Activated B cell treated with CpG ODN at 0.5 μM for 24 hours (primary cell): ENCODE results near the gene LAMA3. TPM values are rescaled to one million over a fixed set of nuclear protein-coding genes. Genes with fewer than 3 reads are reported as not detected.

Experiments
- ATAC-seq: fragments of 200-7000 bp; cut with Tn5 transposase; one replicate; pipeline ENCODE4 v1.10.0; 2021; ENCODE audit warnings: low read depth, mild to moderate bottlenecking, moderate library complexity
- CTCF ChIA-PET: fragments of 350-600 bp; sonication (Branson Sonifier 250); formaldehyde crosslinking; loops from one replicate; lab custom pipeline; 2021; ENCODE audit warnings: antibody characterized with exemption; lab: Charles Lee
- POLR2A ChIA-PET: fragments of 350-600 bp; sonication (Branson Sonifier 250); formaldehyde crosslinking; loops from one replicate; lab custom pipeline; 2021; ENCODE audit warnings: antibody characterized with exemption; lab: Charles Lee
- DNase-seq: peaks from one replicate; pipeline ENCODE4 v3.0.0; 2022
- H3K27ac Mint-ChIP-seq: one replicate; pipeline ENCODE4 v1.8.0; 2020; ENCODE audit warnings: mixed read lengths
- H3K27me3 Mint-ChIP-seq: one replicate; pipeline ENCODE4 v1.8.0; 2021; ENCODE audit warnings: mixed read lengths
- H3K36me3 Mint-ChIP-seq: one replicate; pipeline ENCODE4 v1.8.0; 2021; ENCODE audit warnings: low read depth, mixed read lengths
- H3K4me1 Mint-ChIP-seq: one replicate; pipeline ENCODE4 v1.8.0; 2021; ENCODE audit warnings: mixed read lengths
- H3K4me3 Mint-ChIP-seq: one replicate; pipeline ENCODE4 v1.8.0; 2020; ENCODE audit warnings: mild to moderate bottlenecking, mixed read lengths
- H3K9me3 Mint-ChIP-seq: one replicate; pipeline ENCODE4 v1.8.0; 2020; ENCODE audit warnings: mixed read lengths
- intact Hi-C: fragments of 100-400 bp; cut with micrococcal nuclease; formaldehyde crosslinking; loops from one replicate; pipeline ENCODE4 v1.15.1; 2024
- total RNA-seq: library from RNA; stranded (reverse); gene quantifications from 2 replicates; pipeline ENCODE4 v1.2.3, GENCODE V29; 2022
- TF ChIP-seq, protein P1 (sequence below): fragments of 200-600 bp; IDR thresholded peaks from one replicate; pipeline ENCODE4 v1.8.0; 2022; ENCODE audit warnings: antibody characterized with exemption, mild to moderate bottlenecking

Gene LAMA3
- total RNA-seq, 1 donor from 2014 or later: not detected

- ATAC-seq: no peak
- intact Hi-C loops: no loop called here
- ChIA-PET POLR2A (no interaction called here), CTCF (no interaction called here)
- no peak overlapping the region for H3K27ac Mint-ChIP-seq
- H3K27me3 Mint-ChIP-seq: peaks cover 30% of the 10 kb centered on the region
- no peaks in the 10 kb centered on the region for H3K36me3 Mint-ChIP-seq
- no peaks in the 10 kb centered on the region for H3K9me3 Mint-ChIP-seq
- no peak overlapping the region for H3K4me3 Mint-ChIP-seq
- no peaks in the 10 kb centered on the region for H3K4me1 Mint-ChIP-seq
- no peak for DNase-seq
- TF ChIP-seq, protein P1, sequence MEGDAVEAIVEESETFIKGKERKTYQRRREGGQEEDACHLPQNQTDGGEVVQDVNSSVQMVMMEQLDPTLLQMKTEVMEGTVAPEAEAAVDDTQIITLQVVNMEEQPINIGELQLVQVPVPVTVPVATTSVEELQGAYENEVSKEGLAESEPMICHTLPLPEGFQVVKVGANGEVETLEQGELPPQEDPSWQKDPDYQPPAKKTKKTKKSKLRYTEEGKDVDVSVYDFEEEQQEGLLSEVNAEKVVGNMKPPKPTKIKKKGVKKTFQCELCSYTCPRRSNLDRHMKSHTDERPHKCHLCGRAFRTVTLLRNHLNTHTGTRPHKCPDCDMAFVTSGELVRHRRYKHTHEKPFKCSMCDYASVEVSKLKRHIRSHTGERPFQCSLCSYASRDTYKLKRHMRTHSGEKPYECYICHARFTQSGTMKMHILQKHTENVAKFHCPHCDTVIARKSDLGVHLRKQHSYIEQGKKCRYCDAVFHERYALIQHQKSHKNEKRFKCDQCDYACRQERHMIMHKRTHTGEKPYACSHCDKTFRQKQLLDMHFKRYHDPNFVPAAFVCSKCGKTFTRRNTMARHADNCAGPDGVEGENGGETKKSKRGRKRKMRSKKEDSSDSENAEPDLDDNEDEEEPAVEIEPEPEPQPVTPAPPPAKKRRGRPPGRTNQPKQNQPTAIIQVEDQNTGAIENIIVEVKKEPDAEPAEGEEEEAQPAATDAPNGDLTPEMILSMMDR: no peak
These were observed 6.1 kb upstream of the LAMA3 start for GRCh38 chr18:23683155-23683554.

DNA sequence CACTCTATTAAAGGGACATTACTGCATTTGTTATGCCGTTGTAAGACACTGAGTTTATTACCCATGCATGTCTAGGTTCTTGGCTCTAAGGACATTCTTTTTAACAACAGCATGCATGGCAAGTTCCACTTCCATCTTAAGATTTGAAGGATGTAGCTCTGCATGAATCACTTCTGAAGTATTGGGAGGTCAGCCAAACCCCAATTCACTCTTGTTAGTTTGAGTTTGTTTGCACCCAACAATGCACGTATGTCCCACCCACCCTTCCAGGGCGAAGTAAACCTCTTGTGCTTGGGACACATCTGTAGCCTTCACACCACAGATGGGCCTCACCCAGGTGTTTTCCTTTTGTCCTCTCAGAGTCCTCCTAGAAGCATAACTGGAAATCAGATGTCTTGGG lies 5.6 kb upstream of the LAMA3 start:
- ATAC-seq (no peak), DNase-seq (no peak)
- Mint-ChIP-seq H3K9me3 (no peaks in the 10 kb centered on the region), H3K36me3 (no peaks in the 10 kb centered on the region), H3K4me1 (no peaks in the 10 kb centered on the region), H3K27ac (no peak overlapping the region), H3K4me3 (no peak overlapping the region), H3K27me3 (peaks cover 32% of the 10 kb centered on the region)
- intact Hi-C loops: no loop called here
- TF ChIP-seq, protein P1: no peak
- CTCF ChIA-PET: no interaction called here
- POLR2A ChIA-PET: no interaction called here

DNA sequence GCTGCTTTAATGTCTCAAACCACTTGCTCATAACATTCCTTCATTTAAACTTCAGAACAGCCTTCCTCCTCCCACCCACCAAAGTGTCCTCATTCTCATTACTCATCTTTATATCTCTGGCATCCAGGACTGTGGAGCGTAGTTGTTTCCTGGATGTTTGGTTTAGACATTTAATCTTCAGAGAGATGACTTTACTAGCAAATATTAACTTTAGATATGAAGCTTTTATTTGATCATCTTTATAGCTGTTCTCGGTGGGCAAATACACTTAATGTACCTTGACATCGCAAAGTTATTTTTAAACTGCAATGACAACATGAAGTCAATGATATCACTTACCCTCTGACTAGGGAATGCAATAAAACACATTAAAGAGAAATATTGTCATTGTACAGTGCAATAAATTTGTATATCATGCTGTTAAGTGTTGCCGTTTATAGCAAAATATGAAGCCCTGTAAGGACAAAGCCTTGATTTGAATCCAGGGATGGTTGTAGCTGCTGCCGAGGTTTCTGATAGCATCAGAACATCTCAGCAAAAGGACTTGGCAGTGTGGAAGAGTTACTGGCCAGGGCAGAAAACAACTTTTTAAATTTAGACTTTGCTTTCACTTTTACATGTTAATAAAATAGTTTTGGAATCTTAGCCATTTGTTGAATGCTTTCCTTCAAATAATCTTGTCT lies 4.6 kb upstream of the LAMA3 start:
- ATAC-seq: no peak
- ChIA-PET CTCF (no interaction called here), POLR2A (interaction anchor here (0.6 kb wide), 1 partner anchor 71 kb away, joined by 3 read pairs; no protein-coding TSS in a partner anchor)
- Mint-ChIP-seq H3K9me3 (no peaks in the 10 kb centered on the region), H3K4me1 (peaks cover 4% of the 10 kb centered on the region), H3K4me3 (no peak overlapping the region), H3K36me3 (no peaks in the 10 kb centered on the region), H3K27me3 (peaks cover 31% of the 10 kb centered on the region), H3K27ac (no peak overlapping the region)
- TF ChIP-seq, protein P1: no peak
- intact Hi-C loops: no loop called here
- DNase-seq: no peak

- intact Hi-C loops: no loop called here
- H3K27ac Mint-ChIP-seq: no peak overlapping the region
- DNase-seq (no peak), ATAC-seq (no peak)
- POLR2A ChIA-PET: no interaction called here
- no peaks in the 10 kb centered on the region for H3K9me3 Mint-ChIP-seq
- peaks cover 10% of the 10 kb centered on the region for H3K4me1 Mint-ChIP-seq
- H3K36me3 Mint-ChIP-seq: no peaks in the 10 kb centered on the region
- CTCF ChIA-PET: no interaction called here
- TF ChIP-seq, protein P1: no peak
- H3K27me3 Mint-ChIP-seq: peaks cover 26% of the 10 kb centered on the region
- no peak overlapping the region for H3K4me3 Mint-ChIP-seq
These were observed 725 bp upstream of the LAMA3 start for GRCh38 chr18:23688528-23688927.

GRCh38 chr18:23689616-23690504 lies 607 bp downstream of the LAMA3 start:
- ATAC-seq: no peak
- ChIA-PET POLR2A (no interaction called here), CTCF (no interaction called here)
- H3K27ac Mint-ChIP-seq: no peak overlapping the region
- no peak for DNase-seq
- TF ChIP-seq, protein P1: no peak
- no peaks in the 10 kb centered on the region for H3K9me3 Mint-ChIP-seq
- peaks cover 34% of the 10 kb centered on the region for H3K27me3 Mint-ChIP-seq
- H3K36me3 Mint-ChIP-seq: no peaks in the 10 kb centered on the region
- H3K4me3 Mint-ChIP-seq: peak overlapping the region; percentile 55
- H3K4me1 Mint-ChIP-seq: peaks cover 10% of the 10 kb centered on the region
- intact Hi-C loops: no loop called here
